H9 (cell line): ENCODE data around the gene TESK1. TPM values are rescaled to one million over a fixed set of nuclear protein-coding genes. Genes with fewer than 3 reads are reported as not detected.
"Not testable (repeated sequence)": the region's sequence is repeated elsewhere in the genome, so short reads cannot be mapped to it uniquely, and the experiment has no call there.

Source experiments
- DNase-seq: peaks from one replicate; pipeline ENCODE4 v3.0.0-alpha.2; 2017
- H2AFZ ChIP-seq: one replicate; pipeline ENCODE4 v1.6.1; 2013; ENCODE audit warnings: mild to moderate bottlenecking, low read length, control low read depth, moderate library complexity
- H2AK5ac ChIP-seq: 2 replicates; pipeline ENCODE4 v1.6.1; 2013; ENCODE audit warnings: low read length, control low read depth, mixed read lengths; ENCODE audit not compliant: insufficient read length
- H2BK120ac ChIP-seq: one replicate; pipeline ENCODE4 v1.6.1; 2013; ENCODE audit warnings: low read depth, mild to moderate bottlenecking, low read length, control low read depth, inconsistent platforms; ENCODE audit not compliant: poor library complexity, severe bottlenecking
- H2BK12ac ChIP-seq: 2 replicates; pipeline ENCODE4 v1.6.1; 2013; ENCODE audit warnings: low read length, control low read depth, mixed read lengths, low read depth; ENCODE audit not compliant: insufficient read length
- H2BK15ac ChIP-seq: 2 replicates; pipeline ENCODE4 v1.6.1; 2013; ENCODE audit warnings: low read depth, low read length, control low read depth
- H2BK20ac ChIP-seq: one replicate; pipeline ENCODE4 v1.6.1; 2013; ENCODE audit warnings: low read depth, mild to moderate bottlenecking, low read length, control low read depth, inconsistent platforms; ENCODE audit not compliant: poor library complexity, severe bottlenecking
- H2BK5ac ChIP-seq: 2 replicates; pipeline ENCODE4 v1.6.1; 2013; ENCODE audit warnings: low read length, control low read depth, mixed read lengths; ENCODE audit not compliant: insufficient read length
- H3K14ac ChIP-seq: 2 replicates; pipeline ENCODE4 v1.6.1; 2013; ENCODE audit warnings: low read length, control low read depth; ENCODE audit not compliant: insufficient read depth
- H3K18ac ChIP-seq: 2 replicates; pipeline ENCODE4 v1.6.1; 2013; ENCODE audit warnings: low read depth, mild to moderate bottlenecking, mixed read lengths, low read length, control low read depth; ENCODE audit not compliant: insufficient read length
- H3K23ac ChIP-seq: 2 replicates; pipeline ENCODE4 v1.6.1; 2013; ENCODE audit warnings: low read length, control low read depth, mixed read lengths, low read depth; ENCODE audit not compliant: insufficient read length
- H3K23me2 ChIP-seq: 2 replicates; pipeline ENCODE4 v1.6.1; 2013; ENCODE audit warnings: low read depth, mild to moderate bottlenecking, mixed read lengths, low read length, control low read depth; ENCODE audit not compliant: insufficient read length, poor library complexity, severe bottlenecking
- H3K27ac ChIP-seq: 2 replicates; pipeline ENCODE4 v1.5.1; 2013; ENCODE audit warnings: low read length, control low read depth, mixed read lengths, low read depth; ENCODE audit not compliant: insufficient read length
- H3K27me3 ChIP-seq: 2 replicates; pipeline ENCODE4 v1.6.1; 2013; ENCODE audit warnings: low read length, control low read depth, inconsistent platforms; ENCODE audit not compliant: insufficient read depth
- H3K4ac ChIP-seq: 2 replicates; pipeline ENCODE4 v1.6.1; 2013; ENCODE audit warnings: low read depth, mild to moderate bottlenecking, control low read depth, inconsistent platforms, low read length, moderate library complexity
- H3K4me1 ChIP-seq: 2 replicates; pipeline ENCODE4 v1.6.1; 2013; ENCODE audit warnings: low read length, control low read depth, inconsistent platforms; ENCODE audit not compliant: insufficient read depth
- H3K4me2 ChIP-seq: 2 replicates; pipeline ENCODE4 v1.6.1; 2013; ENCODE audit warnings: low read length, control low read depth, mixed read lengths; ENCODE audit not compliant: insufficient read length, insufficient read depth
- H3K56ac ChIP-seq: 2 replicates; pipeline ENCODE4 v1.6.1; 2013; ENCODE audit warnings: low read depth, mild to moderate bottlenecking, mixed read lengths, low read length, control low read depth; ENCODE audit not compliant: insufficient read length
- H3K79me1 ChIP-seq: 2 replicates; pipeline ENCODE4 v1.6.1; 2013; ENCODE audit warnings: low read depth, mild to moderate bottlenecking, moderate library complexity, low read length, control low read depth, inconsistent platforms; ENCODE audit not compliant: insufficient read depth, poor library complexity, severe bottlenecking
- H3K79me2 ChIP-seq: 2 replicates; pipeline ENCODE4 v1.6.1; 2013; ENCODE audit warnings: low read length, control low read depth, inconsistent platforms; ENCODE audit not compliant: insufficient read depth
- H3K9ac ChIP-seq: 2 replicates; pipeline ENCODE4 v1.6.1; 2013; ENCODE audit warnings: low read length, control low read depth, mixed read lengths; ENCODE audit not compliant: insufficient read length; ENCODE audit errors: extremely low read depth
- H3K9me3 ChIP-seq: one replicate; pipeline ENCODE4 v1.6.1; 2013; ENCODE audit warnings: low read depth, low read length, inconsistent platforms; ENCODE audit not compliant: control insufficient read depth
- H3T11ph ChIP-seq: one replicate; pipeline ENCODE4 v1.6.1; 2013; ENCODE audit warnings: mild to moderate bottlenecking, low read length, control low read depth, inconsistent platforms
- H4K20me1 ChIP-seq: one replicate; pipeline ENCODE4 v1.6.1; 2013; ENCODE audit not compliant: control insufficient read depth, insufficient read length, insufficient read depth
- H4K5ac ChIP-seq: 2 replicates; pipeline ENCODE4 v1.6.1; 2013; ENCODE audit warnings: low read depth, mild to moderate bottlenecking, mixed read lengths, low read length, control low read depth; ENCODE audit not compliant: insufficient read length
- H4K8ac ChIP-seq: replicated peaks from 2 replicates; pipeline ENCODE4 v1.6.1; 2013; ENCODE audit warnings: low read length, control low read depth, mixed read lengths, low read depth; ENCODE audit not compliant: insufficient read length
- H4K91ac ChIP-seq: 2 replicates; pipeline ENCODE4 v1.6.1; 2013; ENCODE audit warnings: low read depth, mild to moderate bottlenecking, moderate library complexity, mixed read lengths, low read length, control low read depth; ENCODE audit not compliant: insufficient read length
- H3K27ac Mint-ChIP-seq, 3 experiments: 2 replicates in 2 of 3; 3 replicates in 1 of 3; pipeline ENCODE4 v1.8.0; 2020 to 2021; ENCODE audit warnings: mixed read lengths in 3 of 3, mild to moderate bottlenecking in 1 of 3, moderate library complexity in 1 of 3
- H3K27me3 Mint-ChIP-seq: 2 replicates; pipeline ENCODE4 v1.8.0; 2021; ENCODE audit warnings: low read depth, mild to moderate bottlenecking, moderate library complexity, mixed read lengths
- H3K36me3 Mint-ChIP-seq, 3 experiments: 2 replicates in 2 of 3; 3 replicates in 1 of 3; pipeline ENCODE4 v1.8.0; 2020 to 2021; ENCODE audit warnings: low read depth in 3 of 3, mixed read lengths in 3 of 3; ENCODE audit not compliant: insufficient read depth in 1 of 3
- H3K4me1 Mint-ChIP-seq, 2 experiments: 2 replicates each; pipeline ENCODE4 v1.8.0; 2020; ENCODE audit warnings: mixed read lengths in 2 of 2
- H3K4me3 Mint-ChIP-seq, 2 experiments: 2 replicates in 1 of 2; 3 replicates in 1 of 2; pipeline ENCODE4 v1.8.0; 2020 to 2021; ENCODE audit warnings: mild to moderate bottlenecking in 2 of 2, mixed read lengths in 2 of 2, moderate library complexity in 1 of 2
- H3K9me3 Mint-ChIP-seq, 2 experiments: 2 replicates in 1 of 2; 3 replicates in 1 of 2; pipeline ENCODE4 v1.8.0; 2020; ENCODE audit warnings: mild to moderate bottlenecking in 2 of 2, mixed read lengths in 2 of 2, moderate library complexity in 1 of 2
- CTCF ChIP-seq: fragments of 200-600 bp; sonication (generic); conservative IDR thresholded peaks from 3 replicates; pipeline ENCODE4 v1.8.0; 2021; ENCODE audit warnings: antibody characterized with exemption, mild to moderate bottlenecking
- WGBS: extraction: QIAGEN DNeasy Blood & Tissue Kit; methylation state at CpG from one replicate; pipeline ENCODE4 v1.1.7; 2013; ENCODE audit warnings: missing lambda C conversion rate, low lambda C conversion rate, mixed read lengths; ENCODE audit not compliant: insufficient read length; ENCODE audit errors: extremely low coverage; 5-methylcytosine and 5-hydroxymethylcytosine counted together
- total RNA-seq: library from RNA; stranded (reverse); gene quantifications from 2 replicates; pipeline ENCODE4 v1.2.1, GENCODE V29; 2021

Gene TESK1
- total RNA-seq, 1 experiment from 2014 or later: 28.6 TPM

DNA sequence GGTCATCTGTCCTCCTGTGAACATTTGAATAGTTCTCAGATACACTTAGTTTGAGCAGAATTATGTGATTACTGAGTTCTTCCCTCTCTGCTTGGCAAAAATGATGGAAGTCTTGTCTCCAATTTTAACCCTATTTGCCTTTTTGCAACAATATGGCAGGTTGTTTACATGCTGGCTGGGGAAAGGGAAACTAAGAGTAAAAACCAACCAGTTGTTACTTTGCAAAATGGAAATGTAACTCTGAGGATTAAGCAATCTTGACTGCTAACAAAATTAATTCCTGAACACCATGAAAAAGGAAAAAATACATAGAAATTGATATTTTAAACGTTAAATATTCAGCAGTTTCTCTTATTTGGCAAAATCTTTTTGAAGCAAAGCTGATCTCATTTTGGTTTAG is 34.6 kb downstream of the TESK1 start:
- Mint-ChIP-seq H3K4me3 (no peak overlapping the region), H3K36me3 (peaks cover 9 to 16% (median 12%) of the 10 kb centered on the region in 3 experiments), H3K27ac (no peak overlapping the region), H3K9me3 (peaks cover 4 to 16% of the 10 kb centered on the region in 2 experiments; a peak in 4 of 5 replicates), H3K4me1 (no peaks in the 10 kb centered on the region), H3K27me3 (peaks cover 10% of the 10 kb centered on the region)
- no peak overlapping the region for H3K9ac ChIP-seq
- H3K23ac ChIP-seq: no peak overlapping the region
- H3K18ac ChIP-seq: no peak overlapping the region
- H2AFZ ChIP-seq: no peak overlapping the region
- H4K20me1 ChIP-seq: no peaks in the 10 kb centered on the region
- H4K91ac ChIP-seq: no peak overlapping the region
- no peak overlapping the region for H2BK12ac ChIP-seq
- no peak overlapping the region for H3K4ac ChIP-seq
- no peak for DNase-seq
- no peak overlapping the region for H4K8ac ChIP-seq
- no CpG with 5 or more reads among the region's 1 CpG for WGBS
- no peak overlapping the region for H3K4me2 ChIP-seq
- no peaks in the 10 kb centered on the region for H3K79me2 ChIP-seq
- no peak overlapping the region for H3K27ac ChIP-seq
- no peaks in the 10 kb centered on the region for H3K23me2 ChIP-seq
- H3K4me1 ChIP-seq: no peaks in the 10 kb centered on the region
- no peak overlapping the region for H4K5ac ChIP-seq
- TF ChIP-seq CTCF: no peak
- no peak overlapping the region for H3K14ac ChIP-seq
- no peaks in the 10 kb centered on the region for H3K27me3 ChIP-seq
- no peaks in the 10 kb centered on the region for H3K9me3 ChIP-seq
- H2AK5ac ChIP-seq: no peak overlapping the region
- no peak overlapping the region for H3T11ph ChIP-seq
- H3K56ac ChIP-seq: no peak overlapping the region
- H2BK120ac ChIP-seq: no peak overlapping the region
- no peaks in the 10 kb centered on the region for H3K79me1 ChIP-seq
- H2BK5ac ChIP-seq: no peak overlapping the region
- no peak overlapping the region for H2BK15ac ChIP-seq
- H2BK20ac ChIP-seq: no peak overlapping the region

- H3K4ac ChIP-seq, H2AK5ac ChIP-seq, H3K4me1 ChIP-seq, H3K79me1 ChIP-seq, H3K18ac ChIP-seq, H3K27ac ChIP-seq, H3K23ac ChIP-seq, H3K56ac ChIP-seq, H3K9me3 ChIP-seq, H4K5ac ChIP-seq, H4K8ac ChIP-seq, H2BK5ac ChIP-seq, H4K91ac ChIP-seq, H2BK20ac ChIP-seq, H3K27me3 Mint-ChIP-seq, H3K9ac ChIP-seq, H3K4me2 ChIP-seq, H3K27ac Mint-ChIP-seq, H2BK12ac ChIP-seq, H3K23me2 ChIP-seq, H3K79me2 ChIP-seq, H3T11ph ChIP-seq, DNase-seq, H2BK15ac ChIP-seq, H3K4me1 Mint-ChIP-seq, H3K4me3 Mint-ChIP-seq, H3K14ac ChIP-seq, H2BK120ac ChIP-seq, H4K20me1 ChIP-seq, H3K27me3 ChIP-seq, H2AFZ ChIP-seq: not testable (repeated sequence)
- peaks cover 9 to 16% (median 12%) of the 10 kb centered on the region in 3 experiments for H3K36me3 Mint-ChIP-seq
- no CpG with 5 or more reads among the region's 15 CpGs for WGBS
- peaks cover 4 to 16% of the 10 kb centered on the region in 2 experiments; a peak in 4 of 5 replicates for H3K9me3 Mint-ChIP-seq
Measured at GRCh38 chr9:35640431-35640830, 35.4 kb downstream of the TESK1 start.
